Esophagus muscularis mucosa (tissue), 3 donors: ENCODE results near the gene CORO2B.

Experiments
- CTCF ChIP-seq, 3 experiments: fragments of 200-600 bp in 2 of 3; fragments of 450-650 bp in 1 of 3; sonication (generic) in 2 of 3; IDR thresholded peaks; one replicate each; pipeline ENCODE4 v1.5.1; 2017 to 2019; ENCODE audit warnings: antibody characterized with exemption in 3 of 3, mild to moderate bottlenecking in 2 of 3, moderate library complexity in 1 of 3
- POLR2AphosphoS5 ChIP-seq, 2 donors: sonication (generic); formaldehyde crosslinking; IDR thresholded peaks; one replicate each; pipeline ENCODE4 v1.6.1; 2017; ENCODE audit warnings: antibody characterized with exemption in 2 of 2

- TF ChIP-seq POLR2AphosphoS5 (IDR thresholded peaks at IDR 0.05) (no peak), CTCF (IDR thresholded peaks at IDR 0.05) (no peak)
Observed at GRCh38 chr15:68732451-68732850, 153.7 kb downstream of the CORO2B start.
